NB4 (cell line): Measurements from ENCODE around the gene STT3B.
A peak's percentile ranks its signal among the peaks of the same experiment; 100 is the strongest.
"Not testable (repeated sequence)": the region's sequence is repeated elsewhere in the genome, so short reads cannot be mapped to it uniquely, and the experiment has no call there.

Experiments
- DNase-seq: peaks from one replicate; pipeline ENCODE4 v3.0.0; 2010; ENCODE audit warnings: low read depth
- H3K4me3 ChIP-seq: one replicate; pipeline ENCODE4 v1.5.1; 2011; ENCODE audit warnings: mild to moderate bottlenecking, low read depth, low read length, moderate library complexity
- CTCF ChIP-seq: IDR thresholded peaks from one replicate; pipeline ENCODE4 v1.5.1; 2012; ENCODE audit warnings: low read depth, low read length
- MAX ChIP-seq: IDR thresholded peaks from 2 replicates; pipeline ENCODE4 v1.6.1; 2011; ENCODE audit warnings: low read depth, low read length
- MYC ChIP-seq: IDR thresholded peaks from 2 replicates; pipeline ENCODE4 v1.6.1; 2011; ENCODE audit warnings: low read depth, low read length
- POLR2A ChIP-seq: IDR thresholded peaks from 2 replicates; pipeline ENCODE4 v1.6.1; 2011; ENCODE audit warnings: mild to moderate bottlenecking; ENCODE audit not compliant: insufficient read length; ENCODE audit errors: extremely low read depth

STT3B gene

GRCh38 chr3:31596176-31596575 is 63.5 kb downstream of the STT3B start:
- no peak for DNase-seq
- TF ChIP-seq MYC (no peak), POLR2A (no peak), CTCF (no peak), MAX (no peak)
- no peak overlapping the region for H3K4me3 ChIP-seq

- no peak for DNase-seq
- H3K4me3 ChIP-seq: no peak overlapping the region
- TF ChIP-seq MYC: no peak
- TF ChIP-seq CTCF: no peak
- no peak for TF ChIP-seq POLR2A
- TF ChIP-seq MAX: no peak
Observed at GRCh38 chr3:31600431-31600830, 67.7 kb downstream of the STT3B start.

- H3K4me3 ChIP-seq, DNase-seq: not testable (repeated sequence)
Observed at GRCh38 chr3:31605333-31605732, 72.6 kb downstream of the STT3B start.

GRCh38 chr3:31606453-31606852 is 73.7 kb downstream of the STT3B start:
- TF ChIP-seq CTCF: no peak
- no peak for TF ChIP-seq POLR2A
- no peak for TF ChIP-seq MAX
- TF ChIP-seq MYC: no peak
- no peak for DNase-seq
- no peak overlapping the region for H3K4me3 ChIP-seq

GRCh38 chr3:31610700-31611275 is 78.1 kb downstream of the STT3B start:
- TF ChIP-seq MYC (no peak), POLR2A (no peak), CTCF (no peak), MAX (no peak)
- peak; percentile 24 for DNase-seq
- H3K4me3 ChIP-seq: no peak overlapping the region

GRCh38 chr3:31613177-31613576 is 80.5 kb downstream of the STT3B start:
- no peak for DNase-seq
- no peak overlapping the region for H3K4me3 ChIP-seq
- TF ChIP-seq CTCF (no peak), MYC (no peak), MAX (no peak), POLR2A (no peak)
